ENCODE results near the gene PTPDC1.

Gene PTPDC1, protein sequence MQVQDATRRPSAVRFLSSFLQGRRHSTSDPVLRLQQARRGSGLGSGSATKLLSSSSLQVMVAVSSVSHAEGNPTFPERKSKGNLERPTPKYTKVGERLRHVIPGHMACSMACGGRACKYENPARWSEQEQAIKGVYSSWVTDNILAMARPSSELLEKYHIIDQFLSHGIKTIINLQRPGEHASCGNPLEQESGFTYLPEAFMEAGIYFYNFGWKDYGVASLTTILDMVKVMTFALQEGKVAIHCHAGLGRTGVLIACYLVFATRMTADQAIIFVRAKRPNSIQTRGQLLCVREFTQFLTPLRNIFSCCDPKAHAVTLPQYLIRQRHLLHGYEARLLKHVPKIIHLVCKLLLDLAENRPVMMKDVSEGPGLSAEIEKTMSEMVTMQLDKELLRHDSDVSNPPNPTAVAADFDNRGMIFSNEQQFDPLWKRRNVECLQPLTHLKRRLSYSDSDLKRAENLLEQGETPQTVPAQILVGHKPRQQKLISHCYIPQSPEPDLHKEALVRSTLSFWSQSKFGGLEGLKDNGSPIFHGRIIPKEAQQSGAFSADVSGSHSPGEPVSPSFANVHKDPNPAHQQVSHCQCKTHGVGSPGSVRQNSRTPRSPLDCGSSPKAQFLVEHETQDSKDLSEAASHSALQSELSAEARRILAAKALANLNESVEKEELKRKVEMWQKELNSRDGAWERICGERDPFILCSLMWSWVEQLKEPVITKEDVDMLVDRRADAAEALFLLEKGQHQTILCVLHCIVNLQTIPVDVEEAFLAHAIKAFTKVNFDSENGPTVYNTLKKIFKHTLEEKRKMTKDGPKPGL

DNA sequence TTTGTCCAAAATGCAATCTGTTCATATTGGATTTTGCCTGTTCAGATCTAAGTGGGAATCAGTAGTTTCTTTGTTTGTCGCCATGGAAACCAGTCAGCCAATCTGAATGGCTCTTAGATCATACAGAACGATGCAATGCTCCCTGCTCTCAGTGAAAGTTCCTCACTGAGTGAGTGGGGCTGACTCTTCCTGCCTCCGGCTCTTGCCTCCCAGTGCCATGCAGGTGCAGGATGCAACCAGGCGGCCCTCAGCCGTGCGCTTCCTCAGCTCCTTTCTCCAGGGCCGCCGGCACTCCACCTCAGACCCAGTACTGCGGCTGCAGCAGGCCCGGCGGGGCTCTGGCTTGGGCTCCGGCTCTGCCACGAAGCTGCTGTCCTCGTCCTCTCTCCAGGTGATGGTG lies at the start of gene PTPDC1:
Gene PTPDC1 (plus strand): TSS at position 151 of the 400 bp plus-strand sequence. CDS start 67 bp downstream, at position 218.
- no peak for DNase-seq

DNA sequence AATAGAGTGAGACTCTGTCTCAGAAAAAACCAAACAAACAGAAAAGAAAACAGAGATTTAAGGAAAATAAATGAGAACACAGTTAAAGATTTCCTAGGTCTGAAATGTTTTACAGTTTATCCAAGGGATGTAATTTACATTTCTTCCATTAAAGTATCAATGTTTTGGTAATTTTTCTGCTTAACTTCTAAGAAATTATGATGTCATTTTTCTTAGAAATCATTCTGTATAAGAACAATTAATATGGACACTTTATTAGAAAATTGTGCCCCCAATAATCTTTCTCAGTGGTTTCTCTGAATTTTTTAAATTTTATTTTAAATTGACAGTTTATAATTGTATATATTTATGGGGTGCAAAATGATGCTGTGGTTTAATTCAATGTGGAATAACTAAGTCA lies 49.8 kb upstream of the PTPDC1 start:
- DNase-seq = no peak

DNA sequence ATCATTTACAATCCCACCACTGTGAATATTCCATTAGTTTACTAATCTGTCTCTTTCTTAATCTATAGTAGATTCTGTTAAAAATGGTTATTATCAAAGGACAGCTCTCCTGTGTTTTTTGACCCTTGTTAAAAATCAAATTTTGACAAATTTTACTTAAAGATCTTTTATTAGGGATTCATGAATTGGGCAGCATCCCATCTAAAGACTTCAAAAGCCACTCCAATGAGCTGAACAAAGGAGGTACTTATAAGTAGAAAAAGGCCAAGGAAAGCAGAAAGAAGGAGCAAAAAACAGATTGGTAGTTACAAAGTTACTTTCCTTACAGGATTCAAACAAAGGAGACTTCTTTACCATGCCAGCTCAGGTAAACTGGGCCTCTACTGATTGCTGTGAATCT lies 44.5 kb upstream of the PTPDC1 start:
- no peak for DNase-seq

DNA sequence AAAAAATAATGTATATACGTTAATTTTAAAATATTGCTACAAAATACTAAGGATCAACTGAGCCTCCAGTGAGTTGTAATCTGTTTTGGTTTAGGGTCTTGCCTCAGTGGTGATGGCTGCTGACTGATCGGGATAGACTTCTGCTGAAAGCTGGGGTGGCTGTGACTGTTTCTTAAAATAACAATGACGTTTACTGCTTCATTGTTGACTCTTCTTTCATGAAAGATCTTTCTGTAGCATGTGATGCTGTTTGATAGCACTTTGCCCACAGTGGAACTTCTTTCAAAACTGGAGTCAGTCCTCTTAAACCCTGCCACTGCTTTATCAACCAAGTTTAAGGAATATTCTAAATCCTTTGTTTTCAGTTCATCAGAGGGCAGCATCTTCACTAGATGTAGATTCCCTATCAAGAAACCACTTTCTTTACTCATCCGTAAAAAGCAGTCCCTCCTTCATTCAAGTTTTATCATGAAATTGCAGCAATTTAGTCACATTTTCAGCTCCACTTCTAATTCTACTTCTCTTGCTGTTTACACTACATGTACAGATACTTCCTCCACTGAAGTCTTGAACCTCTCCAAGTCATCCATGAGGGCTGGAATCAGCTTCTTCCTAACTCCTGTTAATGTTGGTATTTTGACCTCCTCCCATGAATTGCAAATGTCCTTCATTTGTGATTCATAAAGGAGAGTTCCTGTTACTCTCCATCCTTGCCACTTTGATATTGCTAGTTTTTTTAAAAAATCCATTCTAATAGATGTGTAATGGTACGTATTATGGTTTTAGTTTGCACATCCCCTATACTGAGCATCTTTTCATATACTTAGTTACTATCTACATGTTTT lies 41.5 kb upstream of the PTPDC1 start:
- DNase-seq = no peak

DNA sequence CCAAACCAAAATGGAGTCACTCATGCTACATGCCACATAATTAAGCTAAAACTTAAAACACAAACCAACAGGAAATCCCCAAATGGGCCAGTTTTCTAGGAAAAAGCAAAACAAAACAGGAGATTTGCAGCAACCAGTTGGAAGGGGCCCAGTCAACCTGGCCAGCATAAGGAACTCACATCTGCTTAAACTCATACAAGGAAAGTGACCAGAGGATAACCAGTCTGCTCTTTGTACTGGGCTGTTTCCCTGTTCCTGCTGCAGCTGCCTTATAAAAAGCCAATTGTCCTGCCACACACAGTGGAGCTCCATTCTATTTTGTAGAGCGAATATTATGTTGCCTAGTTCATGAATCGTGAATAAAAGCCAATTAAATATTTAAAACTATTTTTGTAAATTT lies 29.5 kb upstream of the PTPDC1 start:
- no peak for DNase-seq

DNA sequence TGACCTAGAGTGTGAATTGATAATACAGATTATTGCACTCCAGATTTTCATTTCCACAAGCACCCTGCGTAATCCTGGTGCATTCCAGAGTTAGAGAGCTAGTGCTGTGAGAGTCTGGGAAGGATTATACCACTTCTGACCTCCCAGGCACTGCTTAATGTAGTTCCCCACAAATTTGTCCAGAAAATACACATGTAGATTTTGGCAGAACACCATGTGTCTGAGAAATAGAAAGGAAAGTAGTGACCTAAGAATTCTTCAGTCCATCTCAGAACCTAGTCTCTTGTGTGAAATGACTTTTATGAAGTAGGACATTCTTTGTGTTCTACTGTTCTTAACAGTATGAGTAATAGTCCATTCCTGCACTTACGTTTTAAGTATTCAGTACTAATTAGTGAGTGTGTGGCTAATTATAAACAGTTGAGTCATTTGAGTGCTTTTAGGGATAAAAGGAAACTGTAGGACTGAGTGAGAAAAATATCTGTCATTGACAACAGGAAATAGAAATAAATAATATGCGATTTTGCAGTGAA lies 27.8 kb upstream of the PTPDC1 start:
- DNase-seq = peak; percentile 13

DNA sequence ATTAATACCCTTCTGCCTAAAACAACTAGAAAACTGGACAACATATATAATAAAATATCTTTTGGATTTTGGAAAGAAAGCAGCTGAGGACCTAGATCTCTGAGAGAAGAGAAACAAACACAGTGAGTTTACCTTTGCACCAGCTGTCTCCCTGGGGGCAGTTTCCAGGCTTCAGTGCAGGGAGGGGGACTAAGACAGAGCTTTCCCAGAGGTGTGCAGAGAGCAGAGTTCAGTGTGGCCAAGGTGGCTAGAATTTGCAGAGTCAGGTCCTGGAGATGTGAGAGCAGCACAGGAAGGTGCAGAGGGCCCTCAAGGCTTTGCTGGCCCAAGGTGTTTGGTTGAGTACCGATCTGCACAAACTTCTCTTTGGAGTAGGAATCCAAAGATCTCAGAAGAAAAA lies 26.3 kb upstream of the PTPDC1 start:
- DNase-seq = no peak

DNA sequence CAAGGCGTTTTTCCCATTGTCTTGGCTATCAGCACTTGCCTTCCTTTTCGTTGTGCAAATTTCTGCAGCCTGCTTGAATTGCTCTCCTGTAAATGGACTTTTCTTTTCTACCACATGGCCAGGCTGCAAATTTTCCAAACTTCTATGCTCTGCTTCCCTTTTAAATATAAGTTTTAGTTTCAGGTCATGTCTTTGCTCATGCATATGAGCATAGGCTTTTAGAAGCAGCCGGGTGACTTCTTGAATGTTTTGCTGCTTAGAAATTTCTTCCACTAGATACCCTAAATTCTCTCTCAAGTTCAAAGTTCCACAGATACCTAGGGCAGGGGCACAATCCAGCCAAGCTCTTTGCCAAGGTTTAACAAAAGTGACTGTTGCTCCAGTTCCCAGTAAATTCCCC lies 22.4 kb upstream of the PTPDC1 start:
- no peak for DNase-seq

DNA sequence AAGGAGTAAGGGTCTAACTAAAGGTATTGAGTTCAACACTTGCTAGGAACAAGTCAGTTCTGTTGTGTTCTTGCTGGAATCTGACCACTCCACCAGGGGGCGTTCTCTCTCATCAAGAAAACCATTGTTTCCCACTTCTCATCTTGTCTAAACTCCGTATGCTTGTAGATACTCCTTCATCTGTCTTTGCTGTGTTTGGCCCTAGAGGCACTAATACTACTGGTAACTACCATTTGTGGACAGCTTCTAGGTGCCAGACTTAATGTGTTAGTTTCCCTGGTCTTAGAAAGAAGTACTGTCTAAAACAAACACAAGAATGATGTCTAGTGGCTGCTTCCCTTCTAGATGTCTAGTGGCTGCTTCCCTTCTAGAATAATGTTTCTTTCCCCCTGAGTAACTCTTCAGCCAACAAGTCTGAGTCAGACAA lies 18.7 kb upstream of the PTPDC1 start:
- DNase-seq = peak; percentile 67

DNA sequence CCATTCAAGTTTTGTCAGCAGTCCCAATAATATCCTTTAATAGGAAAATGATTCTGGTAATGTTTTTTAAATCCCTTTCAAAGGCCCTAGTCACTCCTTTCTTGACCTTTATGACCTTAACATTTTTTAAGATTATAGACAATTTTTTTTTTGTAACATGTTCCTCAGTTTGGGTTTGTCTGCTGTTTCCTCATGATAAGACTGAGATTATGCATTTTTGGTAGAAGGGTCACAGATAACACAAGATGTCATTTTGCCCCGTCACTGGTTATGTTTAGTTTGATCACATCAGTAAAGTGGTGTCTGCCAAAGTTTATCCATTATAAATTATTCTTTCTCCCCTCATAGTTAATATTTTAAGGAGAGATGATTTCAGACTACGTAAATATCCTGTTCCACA lies 16.0 kb upstream of the PTPDC1 start:
- DNase-seq = no peak

DNA sequence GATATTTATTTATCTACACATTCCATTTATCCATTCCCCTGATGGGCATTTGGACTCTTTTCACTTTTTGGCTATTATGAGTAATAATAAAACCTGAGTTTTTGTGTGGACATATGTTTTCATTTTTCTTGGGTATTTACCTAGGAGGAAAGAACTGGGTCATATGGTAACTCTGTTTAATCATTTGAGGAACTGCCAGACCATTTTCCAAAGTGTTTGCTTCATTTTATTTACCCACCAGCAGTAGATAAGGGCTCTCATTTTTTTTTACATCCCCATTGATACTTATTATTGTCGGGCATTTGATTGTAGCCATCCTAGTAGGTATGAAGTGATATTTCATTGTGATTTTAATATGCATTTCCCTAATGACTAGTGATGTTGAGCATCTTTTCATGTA lies 7.7 kb upstream of the PTPDC1 start:
- DNase-seq = no peak

DNA sequence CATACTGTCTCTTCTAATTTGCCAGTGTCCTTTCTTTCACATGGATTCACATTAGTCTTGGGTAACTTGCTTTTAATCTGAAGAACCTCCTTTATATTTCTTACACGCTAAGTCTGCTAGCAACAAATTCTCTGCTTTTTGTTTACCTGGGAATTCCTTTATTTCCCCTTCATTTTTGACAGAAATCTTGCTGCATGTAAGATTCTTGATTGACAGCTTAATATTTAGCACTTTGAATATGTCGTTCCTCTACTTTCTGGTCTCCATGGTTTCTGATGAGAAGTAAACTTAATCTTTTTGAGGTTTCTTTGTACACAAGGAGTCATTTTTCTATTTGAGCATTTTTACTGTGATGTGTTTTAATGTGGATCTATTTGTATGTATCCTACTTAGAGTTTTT lies 6.2 kb upstream of the PTPDC1 start:
- no peak for DNase-seq

DNA sequence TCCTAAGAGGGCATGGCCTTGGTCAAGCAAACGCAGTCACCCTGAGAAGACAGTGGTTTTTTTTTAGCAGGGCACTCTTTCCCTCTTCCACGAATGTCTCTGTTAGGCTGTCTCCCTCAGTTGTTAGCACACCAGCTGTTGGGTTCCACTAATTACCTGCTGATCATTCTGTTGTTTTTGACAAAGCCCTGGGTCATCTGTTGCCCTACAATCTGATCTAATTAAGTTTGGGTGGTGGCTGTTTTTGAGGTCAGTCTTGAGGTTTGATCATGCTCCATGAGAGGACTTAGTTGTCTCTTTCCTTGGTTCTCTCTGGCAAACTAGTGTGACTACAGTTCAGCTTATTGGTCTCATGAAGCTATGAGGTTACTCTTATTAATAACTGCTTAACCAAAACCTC lies 5.0 kb upstream of the PTPDC1 start:
- no peak for DNase-seq

DNA sequence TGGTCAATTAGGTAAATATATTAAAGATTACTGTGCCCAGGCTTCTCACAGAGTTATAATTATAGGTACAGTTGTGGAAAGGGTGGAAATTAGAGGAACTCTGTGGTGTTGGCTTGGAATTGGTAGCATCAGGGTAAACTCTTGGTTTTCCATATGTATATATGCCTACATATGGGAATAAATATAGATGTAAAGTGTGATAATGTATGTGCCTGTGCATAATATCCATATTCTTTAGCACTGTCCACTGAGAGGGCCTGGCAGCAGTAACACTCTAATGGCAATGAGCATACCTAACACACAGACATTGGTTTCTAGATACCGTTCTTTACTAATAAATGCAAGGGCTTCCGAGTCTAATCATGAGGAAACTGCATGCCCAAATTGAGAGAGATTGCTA lies 4.0 kb upstream of the PTPDC1 start:
- DNase-seq = no peak

DNA sequence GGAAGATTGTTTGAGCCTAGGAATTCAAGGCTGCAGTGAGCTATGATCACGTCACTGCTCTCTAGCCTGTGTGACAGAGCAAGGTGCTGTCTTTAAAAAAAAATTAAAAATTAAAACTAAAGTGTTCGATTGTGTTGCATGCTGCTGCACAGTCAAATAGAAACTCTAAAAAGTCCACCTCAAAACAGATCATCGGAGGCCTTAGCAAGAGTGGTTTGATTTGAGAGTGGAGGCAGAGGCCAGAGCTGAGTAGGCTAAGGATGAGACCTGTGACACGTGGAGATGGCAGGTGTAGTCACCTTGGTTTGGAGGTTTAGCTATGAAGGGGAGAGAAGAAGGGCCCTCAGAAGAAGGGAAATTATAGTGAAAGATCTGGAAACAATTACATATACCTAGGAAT lies 2.8 kb upstream of the PTPDC1 start:
- DNase-seq = peak; percentile 42

DNA sequence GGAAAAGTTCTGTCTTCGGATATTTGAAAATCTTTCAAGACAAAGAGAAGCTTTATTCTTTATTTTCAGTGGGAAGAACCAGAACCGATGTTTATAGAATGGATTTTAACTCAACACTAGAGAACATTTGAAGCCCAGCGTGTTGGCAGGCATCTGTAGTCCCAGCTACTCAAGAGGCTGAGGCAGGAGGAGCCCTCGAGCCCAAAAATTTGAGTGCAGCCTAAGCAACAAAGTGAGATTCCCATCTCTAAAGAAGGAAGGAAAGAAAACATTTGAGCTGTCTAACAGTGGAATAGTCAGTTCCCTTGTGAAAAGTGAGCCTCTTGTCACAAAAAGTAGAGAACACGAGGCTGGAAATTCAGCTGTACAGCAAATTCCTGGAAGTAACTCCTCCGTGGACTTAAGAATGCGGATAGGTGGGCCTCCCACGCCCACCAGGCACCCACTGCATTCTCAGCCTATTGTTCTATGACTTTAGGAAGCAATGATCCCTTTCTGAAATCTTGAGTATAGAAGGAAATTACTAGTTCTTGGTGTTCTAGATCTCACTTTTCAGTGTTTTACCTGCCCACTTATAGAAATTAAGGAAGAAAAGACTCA lies 2.3 kb upstream of the PTPDC1 start:
- no peak for DNase-seq

DNA sequence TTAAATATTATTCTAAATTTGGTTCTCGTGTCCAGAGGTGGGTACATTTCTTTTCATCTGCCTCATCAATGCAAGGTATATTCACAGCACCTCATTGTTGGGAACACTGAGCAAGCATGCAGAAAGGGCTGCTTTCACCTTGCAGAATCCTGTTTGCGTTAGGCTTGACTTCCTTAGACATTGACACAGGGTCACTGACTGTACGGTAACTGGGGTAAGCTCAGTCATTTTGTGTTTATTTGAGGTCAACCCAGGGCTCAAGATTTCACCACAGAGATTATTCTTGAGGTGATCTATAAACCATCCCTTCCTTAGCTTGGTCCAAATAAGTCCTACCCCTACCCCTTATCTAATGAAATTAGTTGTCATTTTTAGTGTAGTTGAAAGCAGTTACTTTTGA lies 1.7 kb upstream of the PTPDC1 start:
- peak; percentile 22 for DNase-seq

DNA sequence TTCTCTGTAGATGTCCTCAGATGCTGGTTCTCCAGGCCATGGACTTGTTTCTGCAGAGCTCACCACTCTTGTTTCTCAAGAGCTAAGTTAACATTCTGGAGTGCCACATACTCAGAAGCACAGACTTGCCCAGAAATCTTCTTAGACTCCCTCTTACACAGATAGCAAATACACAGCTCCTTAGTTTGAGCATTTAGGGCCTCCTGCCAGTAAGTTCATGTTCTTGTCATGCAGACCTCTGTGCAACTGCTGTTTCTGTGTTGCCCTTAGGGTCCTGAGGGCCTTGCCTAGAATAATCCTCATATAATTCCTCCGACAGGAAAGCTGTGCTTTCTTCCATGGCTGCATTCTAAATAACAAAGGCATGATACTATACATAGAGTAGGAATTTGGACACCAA lies 1.3 kb upstream of the PTPDC1 start:
- DNase-seq = no peak

DNA sequence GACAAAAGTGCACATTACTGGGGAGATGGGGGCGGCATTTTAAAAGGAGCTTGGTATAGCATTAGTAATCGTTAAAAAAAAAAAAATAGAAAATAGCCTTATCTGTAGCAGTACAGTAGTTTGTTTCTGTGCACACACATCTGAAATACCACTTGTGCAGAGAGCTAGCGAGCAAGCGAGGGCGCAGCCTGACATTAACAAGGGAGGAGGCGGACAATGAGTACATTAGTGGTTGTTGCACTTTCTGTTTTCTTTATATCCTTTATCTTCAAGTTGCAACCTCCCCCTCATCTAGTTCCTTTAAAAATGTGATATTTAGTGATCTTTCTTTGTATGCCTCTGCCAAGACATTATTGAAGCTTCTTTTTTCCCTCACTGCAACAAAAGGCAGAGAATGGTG lies 880 bp upstream of the PTPDC1 start:
- no peak for DNase-seq

DNA sequence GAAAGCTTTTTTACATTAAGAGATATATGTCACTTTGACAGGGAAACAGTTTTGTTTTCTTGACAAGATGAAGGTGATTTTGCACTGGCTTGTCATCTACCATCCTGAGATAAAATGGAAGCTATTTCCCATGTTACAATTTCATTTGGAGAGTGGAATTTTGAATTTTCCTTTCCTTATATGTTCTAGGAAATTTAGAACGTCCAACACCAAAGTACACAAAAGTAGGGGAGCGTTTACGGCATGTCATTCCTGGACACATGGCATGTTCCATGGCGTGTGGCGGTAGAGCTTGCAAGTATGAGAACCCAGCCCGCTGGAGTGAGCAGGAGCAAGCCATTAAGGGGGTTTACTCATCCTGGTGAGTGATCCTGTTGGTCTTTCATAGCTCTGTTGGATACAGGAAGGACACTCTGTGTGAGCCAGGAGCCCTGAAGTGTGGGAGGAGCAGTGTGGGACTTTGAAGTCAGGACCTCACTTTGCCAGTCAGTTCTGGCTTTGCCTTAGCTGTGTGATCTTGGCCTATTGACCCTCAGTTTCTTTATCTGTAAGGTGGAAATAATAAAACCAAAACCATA lies 887 bp downstream of the PTPDC1 start:
- DNase-seq = no peak

DNA sequence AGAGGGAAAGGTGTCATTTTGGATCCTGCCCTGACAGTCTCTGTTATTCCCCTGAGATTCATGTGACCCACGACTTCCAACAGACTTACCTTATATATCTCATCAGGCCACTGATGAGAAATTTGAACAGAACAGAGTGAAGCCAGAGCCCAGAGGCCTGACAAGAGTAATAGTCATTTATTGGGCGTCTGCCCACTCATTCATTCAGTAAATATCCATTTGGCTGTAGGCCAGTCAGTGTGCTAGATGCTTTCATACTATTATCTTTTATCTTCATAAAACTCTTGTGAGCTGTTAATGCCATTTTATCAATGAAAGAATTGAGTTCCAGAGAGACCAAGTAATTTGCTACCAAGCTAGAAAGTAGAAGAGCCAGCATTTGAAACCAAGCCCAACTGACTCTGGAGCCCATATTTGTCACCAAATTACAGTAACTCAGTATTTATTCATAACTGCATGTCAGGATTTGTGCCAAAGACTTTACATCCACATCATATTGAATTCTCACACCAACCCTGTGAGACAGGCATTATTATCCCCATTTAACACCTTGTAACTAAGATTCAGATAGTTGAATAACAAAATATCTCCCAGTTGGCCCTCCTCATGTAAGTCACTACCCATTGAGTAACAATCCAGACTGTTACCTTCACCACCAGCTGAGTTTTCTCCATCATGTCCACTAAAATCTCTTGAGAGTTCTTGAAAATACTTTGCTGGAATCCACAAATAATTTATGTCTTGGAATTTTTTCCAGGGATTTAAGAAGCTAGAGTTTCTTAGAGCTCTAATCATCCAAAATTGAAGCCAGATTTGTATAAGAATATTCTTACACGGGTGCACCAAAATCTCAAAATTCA lies 2.5 kb downstream of the PTPDC1 start:
- no peak for DNase-seq
